SU-DHL-6 (cell line): ENCODE data around the gene EPHB2.

ENCODE experiments used
- H2AFZ ChIP-seq: fragments of 200-600 bp; sonication (generic); 2 replicates; pipeline ENCODE4 v1.6.1; 2014; ENCODE audit warnings: low read depth, mild to moderate bottlenecking, moderate library complexity, mixed read lengths, antibody characterized with exemption, low read length; ENCODE audit not compliant: severe bottlenecking
- H3F3A ChIP-seq: fragments of 200-600 bp; shearing (Covaris generic); 2 replicates; pipeline ENCODE4 v1.6.0; 2016; ENCODE audit warnings: antibody characterized with exemption, mild to moderate bottlenecking; ENCODE audit not compliant: insufficient read depth
- H3K27ac ChIP-seq: fragments of 200-600 bp; sonication (generic); 2 replicates; pipeline ENCODE4 v1.5.1; 2016; ENCODE audit warnings: low read depth, mild to moderate bottlenecking, low read length, moderate library complexity, mixed read lengths
- H3K27me3 ChIP-seq: fragments of 200-600 bp; sonication (generic), shearing (Covaris generic); 2 replicates; pipeline ENCODE4 v1.6.0; 2014; ENCODE audit warnings: mild to moderate bottlenecking, low read length
- H3K36me3 ChIP-seq: fragments of 200-600 bp; sonication (generic); 2 replicates; pipeline ENCODE4 v1.6.1; 2014; ENCODE audit warnings: mild to moderate bottlenecking, low read length, mixed read lengths
- H3K4me2 ChIP-seq: fragments of 300-600, 200-600 bp; shearing (Covaris generic), sonication (generic); 2 replicates; pipeline ENCODE4 v1.6.0; 2014; ENCODE audit warnings: low read length, low read depth, mild to moderate bottlenecking; ENCODE audit not compliant: poor library complexity, severe bottlenecking
- H3K4me3 ChIP-seq: fragments of 200-600 bp; sonication (generic); 2 replicates; pipeline ENCODE4 v1.5.1; 2014; ENCODE audit warnings: antibody characterized with exemption, low read length, mild to moderate bottlenecking, mixed read lengths; ENCODE audit not compliant: insufficient read depth, poor library complexity, severe bottlenecking
- H3K79me2 ChIP-seq: fragments of 200-600 bp; sonication (generic); 2 replicates; pipeline ENCODE4 v1.6.1; 2014; ENCODE audit warnings: mild to moderate bottlenecking, low read length, moderate library complexity; ENCODE audit not compliant: insufficient read depth
- H3K9ac ChIP-seq: fragments of 200-600 bp; sonication (generic); 2 replicates; pipeline ENCODE4 v1.7.0; 2014; ENCODE audit warnings: mild to moderate bottlenecking, low read length
- H3K9me2 ChIP-seq: fragments of 200-600 bp; sonication (generic); replicated peaks from 2 replicates; pipeline ENCODE4 v1.6.1; 2014; ENCODE audit warnings: low read length; ENCODE audit not compliant: insufficient read depth
- H3K9me3 ChIP-seq: fragments of 200-600 bp; sonication (generic); 2 replicates; pipeline ENCODE4 v1.6.1; 2014; ENCODE audit warnings: low read length, mixed read lengths; ENCODE audit not compliant: insufficient read depth
- H4K20me1 ChIP-seq: fragments of 200-600 bp; sonication (generic); 2 replicates; pipeline ENCODE4 v1.6.1; 2014; ENCODE audit warnings: low read depth, mild to moderate bottlenecking, antibody characterized with exemption, low read length, moderate library complexity, mixed read lengths
- CTCF ChIP-seq: fragments of 200-600 bp; sonication (generic); IDR thresholded peaks from one replicate; pipeline ENCODE4 v1.5.1; 2017; ENCODE audit warnings: antibody characterized with exemption, mild to moderate bottlenecking, low read length, moderate library complexity; ENCODE audit not compliant: insufficient read depth, poor library complexity, severe bottlenecking
- EZH2phosphoT487 ChIP-seq: fragments of 200-600 bp; sonication (generic), shearing (Covaris generic); conservative IDR thresholded peaks from 2 replicates; pipeline ENCODE4 v1.6.1; 2018; ENCODE audit warnings: mild to moderate bottlenecking, antibody characterized with exemption, low read length, moderate library complexity, mixed read lengths

EPHB2 gene

GRCh38 chr1:22845398-22845935 lies 134.8 kb downstream of the EPHB2 start:
- H3K79me2 ChIP-seq: no peaks in the 10 kb centered on the region
- H3K27ac ChIP-seq: no peak overlapping the region
- H3K4me2 ChIP-seq: no peak overlapping the region
- no peaks in the 10 kb centered on the region for H3K36me3 ChIP-seq
- H3K9ac ChIP-seq: no peak overlapping the region
- no peaks in the 10 kb centered on the region for H4K20me1 ChIP-seq
- no peaks in the 10 kb centered on the region for H3K9me3 ChIP-seq
- H3K4me3 ChIP-seq: no peak overlapping the region
- no peak overlapping the region for H2AFZ ChIP-seq
- no peaks in the 10 kb centered on the region for H3K27me3 ChIP-seq
- TF ChIP-seq CTCF: no peak
- H3K9me2 ChIP-seq: no peaks in the 10 kb centered on the region
- H3F3A ChIP-seq: no peaks in the 10 kb centered on the region

- H3F3A ChIP-seq: no peaks in the 10 kb centered on the region
- H3K9ac ChIP-seq: no peak overlapping the region
- H3K27me3 ChIP-seq: no peaks in the 10 kb centered on the region
- H2AFZ ChIP-seq: no peak overlapping the region
- no peaks in the 10 kb centered on the region for H3K9me2 ChIP-seq
- no peak overlapping the region for H3K4me2 ChIP-seq
- no peak overlapping the region for H3K27ac ChIP-seq
- H3K79me2 ChIP-seq: no peaks in the 10 kb centered on the region
- H3K9me3 ChIP-seq: no peaks in the 10 kb centered on the region
- no peak overlapping the region for H3K4me3 ChIP-seq
- H3K36me3 ChIP-seq: no peaks in the 10 kb centered on the region
- H4K20me1 ChIP-seq: no peaks in the 10 kb centered on the region
- TF ChIP-seq CTCF: no peak
- no peak for TF ChIP-seq EZH2phosphoT487
Measured at GRCh38 chr1:22846458-22846857, 135.8 kb downstream of the EPHB2 start.

- Histone ChIP-seq H3K79me2 (no peaks in the 10 kb centered on the region), H2AFZ (no peak overlapping the region), H3K9ac (no peak overlapping the region), H4K20me1 (no peaks in the 10 kb centered on the region), H3K36me3 (no peaks in the 10 kb centered on the region), H3K9me2 (no peaks in the 10 kb centered on the region), H3K27ac (no peak overlapping the region), H3K4me2 (no peak overlapping the region), H3K4me3 (no peak overlapping the region), H3F3A (no peaks in the 10 kb centered on the region), H3K27me3 (no peaks in the 10 kb centered on the region), H3K9me3 (no peaks in the 10 kb centered on the region)
- TF ChIP-seq CTCF (no peak), EZH2phosphoT487 (no peak)
Measured at GRCh38 chr1:22847249-22847648, 136.6 kb downstream of the EPHB2 start.
